Measurements from ENCODE around the gene CEP44.

CEP44 gene

DNA sequence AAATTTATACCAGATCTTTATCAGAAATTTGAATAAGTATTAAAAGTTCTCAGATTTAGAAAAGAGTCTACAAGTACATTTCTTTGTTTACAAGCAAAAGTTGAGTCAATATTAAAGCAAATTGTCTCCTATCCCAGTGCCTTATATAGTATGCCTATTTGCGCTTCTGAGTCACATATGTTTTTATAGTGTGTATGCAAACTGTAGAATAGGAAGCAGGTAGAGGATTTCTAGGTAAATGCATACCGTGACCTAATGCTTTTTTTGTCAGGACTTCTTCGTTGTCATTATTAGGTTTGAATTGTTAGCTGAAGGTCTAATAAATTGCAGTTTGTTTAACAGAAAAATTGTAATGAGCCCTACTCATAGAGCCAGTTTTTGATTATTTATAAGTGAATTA, 22.2 kb downstream of the CEP44 start:
- Histone ChIP-seq H3K4me3 (ENCODE audit: low read depth in 1 of 2, low read length in 2 of 2) (no peak overlapping the region), H3K27ac (ENCODE audit: low read depth, low read length) (no peak overlapping the region), H3K27me3 (ENCODE audit: control insufficient read depth in 1 of 2, insufficient read depth in 2 of 2, low read length in 2 of 2) (no peaks in the 10 kb centered on the region), H3K36me3 (ENCODE audit: insufficient read depth, low read length) (peaks cover 16% of the 10 kb centered on the region), H3K9me3 (ENCODE audit: low read length) (no peaks in the 10 kb centered on the region), H3K4me1 (ENCODE audit: insufficient read depth, low read length) (no peaks in the 10 kb centered on the region), H3K9ac (ENCODE audit: low read length) (no peak overlapping the region)

DNA sequence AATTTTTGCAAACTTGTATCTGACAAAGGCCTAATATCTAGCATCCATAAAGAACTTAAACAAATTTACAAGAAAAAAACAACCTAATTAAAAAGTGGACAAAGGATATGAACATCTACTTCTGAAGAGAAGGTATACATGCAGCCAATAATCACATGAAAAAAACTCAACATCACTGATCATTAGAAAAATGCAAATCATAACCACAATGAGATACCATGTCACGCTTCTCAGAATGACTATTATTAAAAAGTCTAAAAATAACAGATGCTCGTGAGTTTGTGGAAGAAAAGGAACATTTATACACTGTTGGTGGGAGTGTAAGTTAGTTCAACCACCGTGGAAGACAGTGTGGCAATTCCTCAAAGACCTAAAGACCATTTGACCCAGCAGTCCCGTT, 24.0 kb downstream of the CEP44 start:
- Histone ChIP-seq H3K9ac (ENCODE audit: low read length) (no peak overlapping the region), H3K9me3 (ENCODE audit: low read length) (no peaks in the 10 kb centered on the region), H3K4me1 (ENCODE audit: insufficient read depth, low read length) (no peaks in the 10 kb centered on the region), H3K27me3 (ENCODE audit: control insufficient read depth in 1 of 2, insufficient read depth in 2 of 2, low read length in 2 of 2) (no peaks in the 10 kb centered on the region), H3K27ac (ENCODE audit: low read depth, low read length) (no peak overlapping the region), H3K4me3 (ENCODE audit: low read depth in 1 of 2, low read length in 2 of 2) (no peak overlapping the region), H3K36me3 (ENCODE audit: insufficient read depth, low read length) (peaks cover 14% of the 10 kb centered on the region)

DNA sequence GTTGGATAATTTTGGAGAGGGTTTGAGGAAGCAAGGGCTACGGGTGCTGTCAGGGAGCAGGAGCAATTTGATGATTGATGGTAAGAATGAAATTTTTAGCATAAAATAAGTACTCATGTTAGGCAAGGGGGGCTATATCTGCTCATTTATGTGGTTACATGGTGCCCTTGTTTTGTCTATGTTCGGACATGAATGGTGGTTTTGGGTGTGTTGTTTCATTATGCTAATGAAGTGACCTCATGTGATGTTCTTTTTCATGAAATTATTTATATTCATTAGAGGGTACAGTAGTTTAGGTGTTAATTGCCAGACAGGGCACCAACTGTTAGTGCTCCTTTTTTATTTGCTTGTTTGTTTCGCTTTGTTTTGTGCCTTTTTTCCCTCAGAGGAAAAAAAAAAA, 29.3 kb downstream of the CEP44 start:
- Histone ChIP-seq H3K9me3 (ENCODE audit: low read length) (no peaks in the 10 kb centered on the region), H3K4me1 (ENCODE audit: insufficient read depth, low read length) (no peaks in the 10 kb centered on the region), H3K36me3 (ENCODE audit: insufficient read depth, low read length) (peaks cover 5% of the 10 kb centered on the region), H3K4me3 (ENCODE audit: low read depth in 1 of 2, low read length in 2 of 2) (no peak overlapping the region), H3K27ac (ENCODE audit: low read depth, low read length) (no peak overlapping the region), H3K27me3 (ENCODE audit: control insufficient read depth in 1 of 2, insufficient read depth in 2 of 2, low read length in 2 of 2) (no peaks in the 10 kb centered on the region), H3K9ac (ENCODE audit: low read length) (no peak overlapping the region)

DNA sequence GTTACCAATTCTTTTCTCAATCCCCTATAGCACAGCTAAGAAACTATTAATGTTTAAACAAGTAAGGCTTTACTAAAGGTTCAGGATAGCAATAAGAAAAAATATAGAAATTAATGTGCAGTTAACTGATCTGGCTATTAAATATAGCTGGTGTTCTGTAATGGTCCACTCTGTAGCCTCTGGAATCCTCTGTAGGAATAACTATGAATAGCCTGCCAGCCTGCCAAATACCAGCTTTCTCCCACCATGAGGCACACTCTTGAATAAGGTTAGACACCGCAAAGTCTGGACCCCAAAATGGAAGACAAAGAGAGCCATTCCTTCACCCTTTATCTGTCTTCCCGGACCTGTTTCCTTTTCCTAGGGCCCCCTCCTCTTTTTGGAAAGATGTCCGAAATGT, 30.6 kb downstream of the CEP44 start:
- Histone ChIP-seq H3K4me3 (ENCODE audit: low read depth in 1 of 2, low read length in 2 of 2) (no peak overlapping the region), H3K4me1 (ENCODE audit: insufficient read depth, low read length) (peaks cover 6% of the 10 kb centered on the region), H3K36me3 (ENCODE audit: insufficient read depth, low read length) (peaks cover 1% of the 10 kb centered on the region), H3K27ac (ENCODE audit: low read depth, low read length) (no peak overlapping the region), H3K9me3 (ENCODE audit: low read length) (no peaks in the 10 kb centered on the region), H3K9ac (ENCODE audit: low read length) (no peak overlapping the region), H3K27me3 (ENCODE audit: control insufficient read depth in 1 of 2, insufficient read depth in 2 of 2, low read length in 2 of 2) (no peaks in the 10 kb centered on the region)

DNA sequence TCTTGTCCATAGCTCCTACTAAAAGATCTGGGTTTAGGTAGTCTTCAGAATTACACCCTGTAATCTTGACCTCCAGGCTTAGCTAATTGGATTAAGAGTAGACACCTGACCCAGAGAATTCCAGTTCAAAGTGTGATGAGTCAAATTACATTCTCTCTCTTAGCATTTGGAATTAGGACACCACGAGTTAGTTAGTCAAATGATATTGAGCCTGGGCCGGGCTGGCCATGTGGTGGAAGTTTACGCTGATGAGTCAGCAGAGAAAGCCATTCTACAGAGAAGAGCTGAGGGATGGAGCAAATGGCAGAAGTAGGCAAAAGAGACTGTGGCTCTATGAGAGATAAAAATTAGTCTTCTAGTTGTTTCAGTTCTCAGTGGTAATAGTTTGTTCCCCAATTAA, 31.1 kb downstream of the CEP44 start:
- Histone ChIP-seq H3K4me3 (ENCODE audit: low read depth in 1 of 2, low read length in 2 of 2) (no peak overlapping the region), H3K4me1 (ENCODE audit: insufficient read depth, low read length) (peaks cover 6% of the 10 kb centered on the region), H3K9ac (ENCODE audit: low read length) (no peak overlapping the region), H3K27me3 (ENCODE audit: control insufficient read depth in 1 of 2, insufficient read depth in 2 of 2, low read length in 2 of 2) (no peaks in the 10 kb centered on the region), H3K27ac (ENCODE audit: low read depth, low read length) (no peak overlapping the region), H3K9me3 (ENCODE audit: low read length) (no peaks in the 10 kb centered on the region), H3K36me3 (ENCODE audit: insufficient read depth, low read length) (no peaks in the 10 kb centered on the region)

DNA sequence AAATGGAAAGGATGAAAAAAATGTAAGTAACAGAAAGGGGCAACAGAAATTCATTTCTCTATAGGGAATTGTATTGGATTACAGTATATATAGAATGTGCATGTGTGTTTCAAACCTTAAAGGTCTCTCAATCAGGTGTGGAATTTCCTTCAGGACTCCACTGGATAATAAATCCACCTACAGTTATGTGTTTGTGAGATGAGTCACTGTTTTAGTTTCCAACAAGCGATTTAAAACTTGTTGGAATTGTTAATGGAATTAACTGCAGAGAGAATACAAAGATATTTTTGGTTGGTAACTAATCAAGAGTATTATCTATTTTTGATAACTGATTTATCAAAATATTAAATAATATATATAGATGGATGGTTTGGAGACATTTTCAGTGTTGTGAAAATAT, 32.8 kb downstream of the CEP44 start:
- Histone ChIP-seq H3K36me3 (ENCODE audit: insufficient read depth, low read length) (no peaks in the 10 kb centered on the region), H3K27ac (ENCODE audit: low read depth, low read length) (no peak overlapping the region), H3K9ac (ENCODE audit: low read length) (no peak overlapping the region)

DNA sequence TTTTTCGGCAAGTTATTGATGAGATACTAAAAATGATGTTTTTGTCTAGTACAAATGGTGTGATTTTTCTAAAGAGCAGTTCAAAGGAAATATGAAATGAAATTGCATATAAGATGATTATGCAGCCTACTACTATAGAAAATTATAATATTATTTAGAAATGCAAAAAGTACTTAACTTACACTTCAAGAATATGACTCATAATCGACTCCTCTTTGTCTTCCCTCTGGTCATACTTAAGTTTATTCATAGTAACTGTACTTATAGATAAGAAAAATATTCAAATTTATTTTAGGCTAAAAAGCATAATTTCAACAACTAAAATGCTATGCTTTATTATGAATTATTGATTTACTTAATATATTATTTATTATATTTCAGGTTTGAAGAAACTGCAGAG, 33.2 kb downstream of the CEP44 start:
- Histone ChIP-seq H3K36me3 (ENCODE audit: insufficient read depth, low read length) (no peaks in the 10 kb centered on the region), H3K9ac (ENCODE audit: low read length) (no peak overlapping the region), H3K9me3 (ENCODE audit: low read length) (no peaks in the 10 kb centered on the region), H3K4me1 (ENCODE audit: insufficient read depth, low read length) (peaks cover 14% of the 10 kb centered on the region), H3K27ac (ENCODE audit: low read depth, low read length) (no peak overlapping the region), H3K27me3 (ENCODE audit: control insufficient read depth in 1 of 2, insufficient read depth in 2 of 2, low read length in 2 of 2) (no peaks in the 10 kb centered on the region), H3K4me3 (ENCODE audit: low read depth in 1 of 2, low read length in 2 of 2) (no peak overlapping the region)

More for the DNA sequence above, 32.8 kb downstream of the CEP44 start:
- Histone ChIP-seq H3K27me3 (ENCODE audit: control insufficient read depth in 1 of 2, insufficient read depth in 2 of 2, low read length in 2 of 2) (no peaks in the 10 kb centered on the region), H3K4me3 (ENCODE audit: low read depth in 1 of 2, low read length in 2 of 2) (no peak overlapping the region), H3K4me1 (ENCODE audit: insufficient read depth, low read length) (peaks cover 14% of the 10 kb centered on the region), H3K9me3 (ENCODE audit: low read length) (no peaks in the 10 kb centered on the region)

DNA sequence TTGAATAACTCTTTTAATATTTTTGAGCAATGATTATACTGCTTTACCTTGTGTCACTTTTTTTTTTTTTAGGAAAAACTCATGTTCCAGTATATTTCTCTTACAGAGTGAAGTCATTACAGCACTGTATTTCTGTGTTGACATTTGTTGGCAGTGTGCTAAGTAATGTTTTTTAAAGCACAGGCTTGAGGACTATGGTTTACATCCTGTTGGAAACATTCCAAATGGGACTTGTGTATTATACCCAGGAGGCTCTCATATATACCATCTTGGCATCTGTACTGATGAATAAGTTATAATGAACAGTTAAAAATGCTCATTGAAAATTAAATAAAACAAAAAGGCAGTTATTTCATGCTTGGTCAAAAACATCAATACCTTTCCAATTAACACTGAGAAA, 33.8 kb downstream of the CEP44 start:
- Histone ChIP-seq H3K9ac (ENCODE audit: low read length) (no peak overlapping the region), H3K36me3 (ENCODE audit: insufficient read depth, low read length) (no peaks in the 10 kb centered on the region), H3K27ac (ENCODE audit: low read depth, low read length) (no peak overlapping the region), H3K9me3 (ENCODE audit: low read length) (no peaks in the 10 kb centered on the region), H3K27me3 (ENCODE audit: control insufficient read depth in 1 of 2, insufficient read depth in 2 of 2, low read length in 2 of 2) (no peaks in the 10 kb centered on the region), H3K4me3 (ENCODE audit: low read depth in 1 of 2, low read length in 2 of 2) (no peak overlapping the region), H3K4me1 (ENCODE audit: insufficient read depth, low read length) (peaks cover 14% of the 10 kb centered on the region)

DNA sequence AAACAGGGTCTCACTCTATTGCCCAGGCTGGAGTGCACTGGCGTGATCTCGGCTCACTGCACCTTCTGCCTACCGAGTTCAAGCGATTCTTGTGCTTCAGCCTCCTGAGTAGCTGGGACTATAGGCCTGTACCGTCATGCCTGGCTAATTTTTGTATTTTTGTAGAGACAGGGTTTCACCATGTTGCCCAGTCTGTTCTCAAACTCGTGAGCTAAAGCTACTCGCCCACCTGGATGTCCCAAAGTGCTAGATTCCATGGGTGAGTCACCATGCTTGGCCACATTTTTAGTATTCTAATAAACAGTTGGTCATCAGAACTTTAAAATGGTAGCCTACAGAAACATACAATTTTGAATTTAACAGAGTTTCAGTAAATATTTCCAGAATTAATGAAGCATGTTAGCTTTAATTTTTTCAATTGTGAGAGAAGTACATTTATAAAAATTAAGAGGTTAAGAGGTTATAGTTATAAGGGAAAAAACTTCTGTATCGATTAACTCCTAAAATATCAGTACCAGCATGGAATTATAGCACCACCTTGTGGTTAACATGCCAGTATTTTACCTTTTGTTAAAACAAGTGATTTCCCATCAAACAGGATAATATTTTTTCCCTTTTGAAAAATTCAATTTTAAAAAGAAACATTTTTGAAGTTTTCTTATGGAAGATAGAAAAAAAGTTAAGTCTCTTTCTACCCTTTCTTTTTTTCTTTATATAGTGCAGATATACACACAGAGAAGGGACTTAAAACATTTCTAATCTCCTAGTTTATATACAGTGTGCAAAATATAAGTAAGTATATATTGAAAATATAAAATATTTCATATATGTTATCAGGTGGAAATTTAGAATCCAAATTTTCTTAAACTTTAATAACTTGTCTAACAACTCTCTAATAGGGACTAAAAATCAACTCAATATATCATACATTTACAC, 35.4 kb downstream of the CEP44 start:
- no peak overlapping the region for H3K4me3 ChIP-seq (ENCODE audit: low read depth in 1 of 2, low read length in 2 of 2)
- no peaks in the 10 kb centered on the region for H3K9me3 ChIP-seq (ENCODE audit: low read length)
- no peak overlapping the region for H3K9ac ChIP-seq (ENCODE audit: low read length)
- peaks cover 14% of the 10 kb centered on the region for H3K4me1 ChIP-seq (ENCODE audit: insufficient read depth, low read length)
- no peaks in the 10 kb centered on the region for H3K36me3 ChIP-seq (ENCODE audit: insufficient read depth, low read length)
- H3K27me3 ChIP-seq (ENCODE audit: control insufficient read depth in 1 of 2, insufficient read depth in 2 of 2, low read length in 2 of 2) = no peaks in the 10 kb centered on the region
- H3K27ac ChIP-seq (ENCODE audit: low read depth, low read length) = no peak overlapping the region

DNA sequence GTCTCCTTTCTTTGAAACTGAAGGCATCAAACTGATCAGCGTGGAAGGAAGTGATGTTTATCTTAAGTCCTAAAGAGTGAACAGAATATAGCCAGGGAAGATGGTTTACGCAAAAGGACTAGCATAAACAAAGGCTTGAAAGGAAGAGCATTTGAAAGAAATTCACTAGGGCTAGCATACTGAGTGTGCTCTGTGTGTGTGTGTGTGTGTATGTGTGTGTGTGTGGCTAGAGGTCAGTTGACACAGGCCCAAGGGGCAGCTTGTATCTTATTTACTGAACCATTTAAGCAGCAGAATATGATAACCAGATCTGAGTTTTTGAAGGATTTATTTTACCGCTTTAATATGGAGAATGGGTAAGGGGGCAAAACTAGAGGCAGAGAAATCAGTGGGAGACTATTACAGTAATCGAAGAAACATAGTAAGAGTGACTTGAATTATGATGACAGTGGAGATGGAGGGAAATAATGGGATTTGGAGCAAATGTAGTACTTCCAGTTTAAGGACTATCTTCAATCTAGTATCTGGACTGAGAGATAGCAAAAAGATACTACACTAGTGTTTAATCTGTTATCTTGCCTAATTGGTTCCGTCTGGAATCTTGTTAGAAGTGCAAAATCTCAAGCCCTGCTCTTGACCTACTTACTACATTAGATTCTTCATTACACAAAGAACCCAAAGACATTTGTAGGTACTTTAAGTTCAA, 36.9 kb downstream of the CEP44 start:
- no peak overlapping the region for H3K4me3 ChIP-seq (ENCODE audit: low read depth in 1 of 2, low read length in 2 of 2)
- no peak overlapping the region for H3K9ac ChIP-seq (ENCODE audit: low read length)
- H3K9me3 ChIP-seq (ENCODE audit: low read length) = no peaks in the 10 kb centered on the region
- peaks cover 14% of the 10 kb centered on the region for H3K4me1 ChIP-seq (ENCODE audit: insufficient read depth, low read length)
- H3K27ac ChIP-seq (ENCODE audit: low read depth, low read length) = no peak overlapping the region
- no peaks in the 10 kb centered on the region for H3K36me3 ChIP-seq (ENCODE audit: insufficient read depth, low read length)
- H3K27me3 ChIP-seq (ENCODE audit: control insufficient read depth in 1 of 2, insufficient read depth in 2 of 2, low read length in 2 of 2) = no peaks in the 10 kb centered on the region

DNA sequence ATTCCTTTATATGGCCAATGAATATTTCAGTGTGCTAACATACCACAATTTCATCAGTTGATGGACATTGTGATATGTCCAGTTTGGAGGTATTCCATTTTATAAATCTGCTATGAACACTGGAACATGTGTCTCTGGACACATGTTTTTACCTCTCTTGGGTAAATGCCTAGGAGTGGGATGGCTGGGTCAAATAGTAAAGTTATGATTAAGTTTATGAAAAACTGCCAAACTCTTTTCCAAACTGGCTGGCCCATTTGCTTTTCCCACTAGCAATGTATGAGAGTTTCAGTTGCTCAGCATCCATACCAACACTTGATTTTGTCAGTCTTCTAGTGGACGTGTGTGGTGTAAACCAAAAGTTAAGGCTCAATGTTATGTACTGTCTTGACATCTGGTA, 40.5 kb downstream of the CEP44 start:
- Histone ChIP-seq H3K4me3 (ENCODE audit: low read depth in 1 of 2, low read length in 2 of 2) (no peak overlapping the region), H3K9me3 (ENCODE audit: low read length) (no peaks in the 10 kb centered on the region), H3K27ac (ENCODE audit: low read depth, low read length) (no peak overlapping the region), H3K9ac (ENCODE audit: low read length) (no peak overlapping the region), H3K4me1 (ENCODE audit: insufficient read depth, low read length) (peaks cover 8% of the 10 kb centered on the region), H3K27me3 (ENCODE audit: control insufficient read depth in 1 of 2, insufficient read depth in 2 of 2, low read length in 2 of 2) (no peaks in the 10 kb centered on the region), H3K36me3 (ENCODE audit: insufficient read depth, low read length) (no peaks in the 10 kb centered on the region)
